Neural cell (in vitro differentiated cells): ENCODE results near the gene PPP6R1. TPM values are rescaled to one million over a fixed set of nuclear protein-coding genes. Genes with fewer than 3 reads are reported as not detected.

Experiments
- H2AFZ ChIP-seq: fragments of 200-600, 300-800 bp; sonication (generic), shearing (Covaris generic); 2 replicates; pipeline ENCODE4 v1.6.0; 2014; ENCODE audit warnings: low read depth, mild to moderate bottlenecking, antibody characterized with exemption, low read length, moderate library complexity
- H3F3A ChIP-seq: fragments of 200-600 bp; shearing (Covaris generic); 2 replicates; pipeline ENCODE4 v1.6.1; 2016; ENCODE audit warnings: mild to moderate bottlenecking, moderate library complexity, mixed read lengths, antibody characterized with exemption, low read length; ENCODE audit not compliant: insufficient read depth, poor library complexity, severe bottlenecking
- H3K27ac ChIP-seq: fragments of 200-600, 300-800 bp; sonication (generic), shearing (Covaris generic); 2 replicates; pipeline ENCODE4 v1.5.1; 2014; ENCODE audit warnings: mild to moderate bottlenecking, low read length, moderate library complexity
- H3K27me3 ChIP-seq: fragments of 300-800, 200-600 bp; sonication (generic), shearing (Covaris generic); 2 replicates; pipeline ENCODE4 v1.6.0; 2014; ENCODE audit warnings: mild to moderate bottlenecking, low read depth, low read length, moderate library complexity; ENCODE audit not compliant: insufficient read depth
- H3K36me3 ChIP-seq: fragments of 300-800, 200-600 bp; sonication (generic), shearing (Covaris generic); 2 replicates; pipeline ENCODE4 v1.5.1; 2014; ENCODE audit warnings: mild to moderate bottlenecking, antibody characterized with exemption, low read length, moderate library complexity; ENCODE audit not compliant: insufficient read depth
- H3K4me2 ChIP-seq: fragments of 300-800, 200-600 bp; sonication (generic), shearing (Covaris generic); 2 replicates; pipeline ENCODE4 v1.6.0; 2014; ENCODE audit warnings: mild to moderate bottlenecking, low read length
- H3K4me3 ChIP-seq: fragments of 300-800, 200-600 bp; sonication (generic), shearing (Covaris generic); 2 replicates; pipeline ENCODE4 v1.5.1; 2014; ENCODE audit warnings: mild to moderate bottlenecking, low read length, moderate library complexity
- H3K79me2 ChIP-seq: fragments of 200-600 bp; shearing (Covaris generic); replicated peaks from 2 replicates; pipeline ENCODE4 v1.6.0; 2014; ENCODE audit warnings: mild to moderate bottlenecking, low read length, moderate library complexity; ENCODE audit not compliant: insufficient read depth
- H3K9ac ChIP-seq: fragments of 300-800, 200-600 bp; sonication (generic), shearing (Covaris generic); 2 replicates; pipeline ENCODE4 v1.6.1; 2016; ENCODE audit warnings: mild to moderate bottlenecking, low read length, mixed read lengths
- H3K9me2 ChIP-seq: fragments of 200-600 bp; shearing (Covaris generic); 2 replicates; pipeline ENCODE4 v1.6.1; 2016; ENCODE audit warnings: mild to moderate bottlenecking, low read length, mixed read lengths; ENCODE audit not compliant: insufficient read depth
- H3K9me3 ChIP-seq: fragments of 200-600, 300-800 bp; sonication (generic), shearing (Covaris generic); 2 replicates; pipeline ENCODE4 v1.6.1; 2016; ENCODE audit warnings: mild to moderate bottlenecking, mixed run types, low read length, moderate library complexity, mixed read lengths
- H4K20me1 ChIP-seq: fragments of 200-600 bp; shearing (Covaris generic); 2 replicates; pipeline ENCODE4 v1.6.1; 2016; ENCODE audit warnings: mild to moderate bottlenecking, mixed run types; ENCODE audit not compliant: insufficient read depth
- EP300 ChIP-seq: fragments of 450-650 bp; conservative IDR thresholded peaks from 2 replicates; pipeline ENCODE4 v1.6.1; 2014; ENCODE audit warnings: antibody characterized with exemption, mild to moderate bottlenecking, moderate library complexity; ENCODE audit not compliant: poor library complexity, severe bottlenecking
- EZH2 ChIP-seq: fragments of 200-600, 300-800 bp; shearing (Covaris generic), sonication (generic); IDR thresholded peaks from 2 replicates; pipeline ENCODE4 v1.6.1; 2014; ENCODE audit warnings: antibody characterized with exemption, low read length, borderline replicate concordance, mild to moderate bottlenecking; ENCODE audit not compliant: insufficient read depth, poor library complexity, severe bottlenecking
- MXI1 ChIP-seq: fragments of 450-650 bp; conservative IDR thresholded peaks from 2 replicates; pipeline ENCODE4 v1.6.1; 2014; ENCODE audit warnings: antibody characterized with exemption, mild to moderate bottlenecking; ENCODE audit not compliant: poor library complexity, severe bottlenecking
- POLR2AphosphoS5 ChIP-seq: IDR thresholded peaks from 2 replicates; pipeline ENCODE4 v1.6.1; 2012
- RAD21 ChIP-seq: fragments of 450-650 bp; conservative IDR thresholded peaks from 2 replicates; pipeline ENCODE4 v1.6.1; 2014; ENCODE audit warnings: antibody characterized with exemption, mild to moderate bottlenecking, moderate library complexity
- REST ChIP-seq: IDR thresholded peaks from 2 replicates; pipeline ENCODE4 v1.6.1; 2012; ENCODE audit warnings: borderline replicate concordance
- SMC3 ChIP-seq: fragments of 450-650 bp; conservative IDR thresholded peaks from 2 replicates; pipeline ENCODE4 v1.6.1; 2014; ENCODE audit warnings: antibody characterized with exemption, mild to moderate bottlenecking, moderate library complexity; ENCODE audit not compliant: poor library complexity
- TAF1 ChIP-seq: IDR thresholded peaks from 2 replicates; pipeline ENCODE4 v1.6.1; 2012; ENCODE audit warnings: low read depth
- polyA plus RNA-seq: library from polyadenylated mRNA; depleted of rRNA; stranded (reverse); fragments of >200 nt; gene quantifications from 2 replicates; pipeline ENCODE4 v1.2.3, GENCODE V29; 2014
- TF ChIP-seq, protein P1 (sequence below): fragments of 450-650 bp; IDR thresholded peaks from 2 replicates; pipeline ENCODE4 v1.5.1; 2014; ENCODE audit warnings: antibody characterized with exemption, mild to moderate bottlenecking, moderate library complexity; ENCODE audit not compliant: poor library complexity, severe bottlenecking

PPP6R1 gene
- polyA plus RNA-seq, 1 donor from 2014 or later = 20.0 TPM

GRCh38 chr19:55306712-55307111 is 47.9 kb upstream of the PPP6R1 start:
- H4K20me1 ChIP-seq = no peaks in the 10 kb centered on the region

DNA sequence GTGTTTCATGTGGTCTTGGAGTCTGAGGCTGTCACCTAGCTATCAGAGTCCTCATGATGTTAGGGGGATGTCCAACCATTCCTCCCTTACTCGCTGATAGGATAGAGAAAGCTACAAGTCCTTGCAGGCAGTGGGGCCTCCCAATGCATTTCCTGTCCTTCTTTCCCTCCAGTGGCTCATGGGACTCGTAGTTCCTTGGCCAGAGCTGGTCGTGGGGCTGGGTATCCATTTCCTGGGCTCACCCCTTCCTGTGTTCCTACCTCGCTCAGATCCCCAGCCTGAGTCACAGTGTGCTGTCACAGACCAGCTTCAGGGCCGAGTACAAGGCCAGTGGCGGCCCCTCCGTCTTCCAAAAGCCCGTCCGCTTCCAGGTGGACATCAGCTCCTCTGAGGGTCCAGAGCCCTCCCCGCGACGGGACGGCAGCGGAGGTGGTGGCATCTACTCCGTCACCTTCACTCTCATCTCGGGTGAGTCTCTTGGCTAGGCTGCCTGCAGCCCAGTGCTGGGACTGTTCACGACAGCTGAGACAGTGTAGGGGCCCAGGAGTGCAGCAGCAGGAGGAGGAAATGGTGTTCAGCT is 47.3 kb upstream of the PPP6R1 start:
- H3K9ac ChIP-seq = no peak overlapping the region
- no peak overlapping the region for H3K27ac ChIP-seq
- H3K4me2 ChIP-seq = no peak overlapping the region
- H2AFZ ChIP-seq = no peak overlapping the region
- H3F3A ChIP-seq = no peaks in the 10 kb centered on the region
- no peaks in the 10 kb centered on the region for H4K20me1 ChIP-seq
- H3K36me3 ChIP-seq = no peaks in the 10 kb centered on the region
- H3K4me3 ChIP-seq = no peak overlapping the region
- H3K79me2 ChIP-seq = no peaks in the 10 kb centered on the region
- TF ChIP-seq, protein P1, sequence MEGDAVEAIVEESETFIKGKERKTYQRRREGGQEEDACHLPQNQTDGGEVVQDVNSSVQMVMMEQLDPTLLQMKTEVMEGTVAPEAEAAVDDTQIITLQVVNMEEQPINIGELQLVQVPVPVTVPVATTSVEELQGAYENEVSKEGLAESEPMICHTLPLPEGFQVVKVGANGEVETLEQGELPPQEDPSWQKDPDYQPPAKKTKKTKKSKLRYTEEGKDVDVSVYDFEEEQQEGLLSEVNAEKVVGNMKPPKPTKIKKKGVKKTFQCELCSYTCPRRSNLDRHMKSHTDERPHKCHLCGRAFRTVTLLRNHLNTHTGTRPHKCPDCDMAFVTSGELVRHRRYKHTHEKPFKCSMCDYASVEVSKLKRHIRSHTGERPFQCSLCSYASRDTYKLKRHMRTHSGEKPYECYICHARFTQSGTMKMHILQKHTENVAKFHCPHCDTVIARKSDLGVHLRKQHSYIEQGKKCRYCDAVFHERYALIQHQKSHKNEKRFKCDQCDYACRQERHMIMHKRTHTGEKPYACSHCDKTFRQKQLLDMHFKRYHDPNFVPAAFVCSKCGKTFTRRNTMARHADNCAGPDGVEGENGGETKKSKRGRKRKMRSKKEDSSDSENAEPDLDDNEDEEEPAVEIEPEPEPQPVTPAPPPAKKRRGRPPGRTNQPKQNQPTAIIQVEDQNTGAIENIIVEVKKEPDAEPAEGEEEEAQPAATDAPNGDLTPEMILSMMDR = no peak
- no peak for TF ChIP-seq EZH2
- no peak for TF ChIP-seq REST
- TF ChIP-seq TAF1 = no peak
- TF ChIP-seq SMC3 = no peak
- TF ChIP-seq MXI1 = no peak
- TF ChIP-seq RAD21 = no peak
- no peak for TF ChIP-seq EP300
- TF ChIP-seq POLR2AphosphoS5 = no peak
- no peaks in the 10 kb centered on the region for H3K9me2 ChIP-seq
- no peaks in the 10 kb centered on the region for H3K9me3 ChIP-seq
- H3K27me3 ChIP-seq = no peaks in the 10 kb centered on the region

More at GRCh38 chr19:55306712-55307111, 47.9 kb upstream of the PPP6R1 start:
- H3K9me3 ChIP-seq = no peaks in the 10 kb centered on the region
- H3K9me2 ChIP-seq = no peaks in the 10 kb centered on the region
- H3K9ac ChIP-seq = no peak overlapping the region
- no peak overlapping the region for H3K4me3 ChIP-seq
- H3F3A ChIP-seq = no peaks in the 10 kb centered on the region
- no peak overlapping the region for H3K4me2 ChIP-seq
- TF ChIP-seq RAD21 (no peak), SMC3 (no peak), REST (no peak)
- no peak overlapping the region for H3K27ac ChIP-seq
- H2AFZ ChIP-seq = no peak overlapping the region
- no peaks in the 10 kb centered on the region for H3K36me3 ChIP-seq
- no peaks in the 10 kb centered on the region for H3K79me2 ChIP-seq
- H3K27me3 ChIP-seq = no peaks in the 10 kb centered on the region
